HG03520 (cell line): ENCODE results near the gene ADGRG1.
"Not testable (repeated sequence)": the region's sequence is repeated elsewhere in the genome, so short reads cannot be mapped to it uniquely, and the experiment has no call there.

Source experiments
- ATAC-seq: cut with Tn5 transposase; IDR thresholded peaks from one replicate; pipeline ENCODE4 v1.9.1; 2021; ENCODE audit warnings: mild to moderate bottlenecking, moderate library complexity; ENCODE audit not compliant: unreplicated experiment

ADGRG1 gene

DNA sequence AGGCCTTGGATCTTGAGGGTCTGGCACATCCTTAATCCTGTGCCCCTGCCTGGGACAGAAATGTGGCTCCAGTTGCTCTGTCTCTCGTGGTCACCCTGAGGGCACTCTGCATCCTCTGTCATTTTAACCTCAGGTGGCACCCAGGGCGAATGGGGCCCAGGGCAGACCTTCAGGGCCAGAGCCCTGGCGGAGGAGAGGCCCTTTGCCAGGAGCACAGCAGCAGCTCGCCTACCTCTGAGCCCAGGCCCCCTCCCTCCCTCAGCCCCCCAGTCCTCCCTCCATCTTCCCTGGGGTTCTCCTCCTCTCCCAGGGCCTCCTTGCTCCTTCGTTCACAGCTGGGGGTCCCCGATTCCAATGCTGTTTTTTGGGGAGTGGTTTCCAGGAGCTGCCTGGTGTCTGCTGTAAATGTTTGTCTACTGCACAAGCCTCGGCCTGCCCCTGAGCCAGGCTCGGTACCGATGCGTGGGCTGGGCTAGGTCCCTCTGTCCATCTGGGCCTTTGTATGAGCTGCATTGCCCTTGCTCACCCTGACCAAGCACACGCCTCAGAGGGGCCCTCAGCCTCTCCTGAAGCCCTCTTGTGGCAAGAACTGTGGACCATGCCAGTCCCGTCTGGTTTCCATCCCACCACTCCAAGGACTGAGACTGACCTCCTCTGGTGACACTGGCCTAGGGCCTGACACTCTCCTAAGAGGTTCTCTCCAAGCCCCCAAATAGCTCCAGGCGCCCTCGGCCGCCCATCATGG is 35.7 kb downstream of the ADGRG1 start:
- ATAC-seq: no peak

DNA sequence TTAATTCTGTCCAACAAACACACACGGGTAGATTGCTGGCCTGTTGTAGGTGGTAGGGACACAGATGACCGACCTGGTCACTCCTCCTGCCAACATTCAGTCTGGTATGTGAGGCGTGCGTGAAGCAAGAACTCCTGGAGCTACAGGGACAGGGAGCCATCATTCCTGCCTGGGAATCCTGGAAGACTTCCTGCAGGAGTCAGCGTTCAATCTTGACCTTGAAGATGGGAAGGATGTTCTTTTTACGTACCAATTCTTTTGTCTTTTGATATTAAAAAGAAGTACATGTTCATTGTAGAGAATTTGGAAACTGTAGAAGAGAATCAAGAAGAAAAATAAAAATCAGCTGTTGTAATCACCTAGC is 36.2 kb downstream of the ADGRG1 start:
- ATAC-seq: no peak

DNA sequence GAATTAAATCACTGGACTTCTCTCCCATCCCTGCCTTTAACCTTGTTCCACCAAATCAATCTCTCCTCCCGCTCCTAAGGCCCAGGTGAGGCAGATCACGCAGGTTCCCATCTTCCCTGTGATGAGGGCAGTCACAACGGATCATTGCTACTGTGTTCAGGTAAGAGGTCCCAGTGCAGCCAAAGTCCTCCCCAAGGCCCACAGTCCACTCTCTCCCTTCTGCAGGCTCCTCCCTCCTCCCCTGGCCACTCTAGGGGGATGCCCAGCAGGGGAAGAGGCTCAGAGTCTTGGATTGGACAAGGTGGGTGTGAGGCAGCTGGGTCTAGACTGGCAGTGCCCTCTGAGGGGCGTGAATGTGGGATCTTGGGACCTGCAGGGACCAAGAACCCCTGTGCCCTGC is 37.1 kb downstream of the ADGRG1 start:
- no peak for ATAC-seq

DNA sequence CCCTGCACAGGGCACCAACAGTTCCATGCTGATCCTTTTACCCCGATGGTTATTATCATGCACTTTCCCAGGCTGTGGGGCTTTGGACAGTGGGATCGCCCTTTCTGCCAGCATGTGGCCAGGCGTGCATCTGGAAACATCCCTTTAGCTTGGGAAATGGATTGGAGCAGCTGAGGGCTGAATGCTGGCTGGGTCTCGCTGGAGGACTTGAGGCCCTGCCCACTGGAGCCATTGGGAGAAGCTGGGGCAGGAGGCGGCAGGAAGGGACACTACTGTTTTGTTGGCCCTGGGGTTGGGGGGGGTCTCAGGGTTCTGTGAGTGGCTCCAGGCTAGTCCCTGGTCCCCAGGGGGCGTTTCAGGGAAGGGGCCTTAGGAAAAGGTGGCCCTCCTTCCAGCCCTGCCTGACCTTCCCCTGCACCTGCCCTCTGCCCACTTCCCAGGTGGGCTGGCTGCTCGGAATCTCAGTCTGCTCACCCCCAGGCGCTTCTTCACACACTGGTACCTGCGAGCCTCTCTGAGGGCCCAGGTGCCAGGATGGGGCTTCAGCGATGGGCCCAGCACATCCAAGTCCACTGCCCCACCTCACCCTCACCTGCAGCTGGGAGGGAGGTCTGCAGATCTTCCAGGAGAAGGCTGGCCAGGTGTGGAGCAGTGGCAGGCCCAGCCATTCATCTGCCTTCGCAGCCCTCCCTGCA is 38.1 kb downstream of the ADGRG1 start:
- no peak for ATAC-seq

DNA sequence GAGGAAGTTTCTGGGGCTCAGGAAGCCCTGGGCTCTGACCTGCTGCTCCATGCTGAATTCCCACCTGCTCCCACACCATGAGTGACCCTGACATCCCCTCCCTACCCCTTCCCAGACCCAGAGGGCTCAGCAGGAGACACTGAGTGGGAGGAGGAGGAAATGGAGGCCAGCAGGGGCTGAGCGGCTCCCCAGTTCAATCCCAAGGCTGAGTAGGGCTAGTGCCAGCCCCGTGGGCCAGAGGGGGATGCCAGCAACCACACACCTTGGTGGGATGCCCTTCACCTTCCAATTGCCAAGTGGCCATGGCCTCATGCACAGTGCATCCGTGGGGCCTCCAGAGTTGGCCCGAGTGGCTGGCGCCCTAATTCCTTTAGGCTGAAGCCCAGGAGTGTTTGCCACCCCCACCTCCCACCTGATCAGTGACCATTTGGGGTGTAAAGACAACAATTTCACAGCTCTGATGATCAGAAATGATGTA is 38.7 kb downstream of the ADGRG1 start:
- ATAC-seq: no peak

DNA sequence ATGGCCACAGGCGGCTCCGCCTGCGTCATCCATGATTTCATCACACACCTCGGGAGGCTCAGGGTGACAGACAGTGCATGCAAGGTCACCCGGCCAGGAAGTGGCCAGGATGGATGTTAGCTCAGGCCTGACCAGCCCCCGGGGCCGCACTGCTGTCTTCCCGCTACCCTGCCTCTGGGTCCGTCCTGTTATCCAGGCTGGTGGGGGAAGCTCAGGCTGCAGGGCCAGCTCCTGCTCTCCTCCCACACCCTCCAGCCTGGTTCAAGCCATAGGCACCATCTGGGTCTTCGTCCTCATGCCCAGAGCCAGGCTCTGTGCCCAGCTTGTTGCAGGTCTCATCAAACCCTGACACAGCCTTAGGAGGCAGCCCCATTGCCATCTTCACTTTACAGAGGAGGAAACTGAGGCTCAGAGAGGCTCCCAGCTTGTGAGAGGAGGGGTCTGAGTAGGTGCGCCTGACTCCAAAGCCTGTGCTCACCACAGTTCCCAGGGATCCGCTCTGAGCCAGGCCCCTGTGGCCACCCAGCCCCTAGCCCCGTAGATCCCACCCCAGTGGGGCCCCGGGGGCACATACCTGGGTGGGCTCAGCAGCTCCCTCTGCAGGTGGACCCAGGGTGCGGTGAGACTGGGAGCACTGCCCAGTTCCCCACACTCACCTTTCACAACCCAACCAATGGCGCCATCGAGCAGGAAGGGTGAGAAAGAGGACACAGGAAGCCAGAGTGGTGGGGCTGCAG is 39.3 kb downstream of the ADGRG1 start:
- ATAC-seq: no peak

DNA sequence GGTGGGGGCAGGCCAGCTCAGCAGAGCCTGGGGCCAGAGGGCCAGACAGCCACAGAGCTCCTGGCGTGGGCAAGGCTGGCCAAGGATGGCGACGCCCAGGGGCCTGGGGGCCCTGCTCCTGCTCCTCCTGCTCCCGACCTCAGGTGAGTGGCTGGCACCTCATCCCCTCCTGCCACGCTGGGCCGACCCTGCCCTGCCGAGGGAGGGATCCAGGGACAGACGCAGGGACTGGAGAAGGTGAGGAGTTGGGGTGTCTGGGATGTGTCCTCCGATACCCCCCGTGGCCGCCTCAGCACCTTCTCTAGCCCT is 39.8 kb downstream of the ADGRG1 start, which contains the start of gene ADGRG3:
Gene ADGRG3 (plus strand): TSS at position 44 of the 309 bp plus-strand sequence. CDS start 42 bp downstream, at position 86.
- ATAC-seq: no peak

DNA sequence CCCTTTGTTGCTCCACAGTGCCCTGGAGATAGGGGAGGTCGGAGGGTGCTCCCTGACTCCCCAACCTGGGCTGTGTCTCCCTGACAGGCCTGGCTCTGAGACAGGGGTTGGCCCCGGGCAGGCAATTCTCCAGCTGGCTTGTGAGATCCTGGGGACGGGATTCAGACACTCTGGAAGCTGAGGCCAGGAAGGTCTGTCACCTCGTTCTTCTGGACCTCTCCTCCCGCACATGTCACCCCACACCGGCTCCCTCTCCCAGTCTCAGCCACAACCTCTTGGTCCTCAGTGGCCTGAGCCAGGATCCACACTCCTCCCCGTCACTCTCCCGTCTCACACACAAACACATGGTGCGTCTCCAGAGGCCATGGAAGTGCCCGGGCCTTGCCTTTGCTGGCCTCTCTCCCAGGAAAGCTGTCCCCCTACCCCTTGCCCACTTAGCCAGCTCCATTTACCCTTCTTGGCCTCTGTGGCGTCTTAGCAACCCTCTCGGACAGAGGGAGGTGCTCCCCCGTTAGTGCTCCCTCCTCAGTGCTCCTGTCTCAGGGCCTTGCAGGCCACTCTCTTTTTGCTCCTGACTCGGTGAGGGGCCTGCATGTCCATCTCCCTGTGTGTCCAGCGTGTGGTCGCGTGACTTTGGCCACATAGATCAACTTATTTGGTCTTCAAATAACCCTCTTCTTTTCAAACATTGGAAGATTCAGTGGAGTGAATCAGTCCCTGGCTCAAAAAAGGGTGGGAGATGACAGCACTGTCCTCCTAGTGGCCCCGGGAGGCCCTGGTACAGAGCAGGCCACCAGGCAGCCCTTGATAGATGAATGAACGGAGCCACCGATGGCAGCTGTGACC is 40.4 kb downstream of the ADGRG1 start:
- ATAC-seq: no peak

DNA sequence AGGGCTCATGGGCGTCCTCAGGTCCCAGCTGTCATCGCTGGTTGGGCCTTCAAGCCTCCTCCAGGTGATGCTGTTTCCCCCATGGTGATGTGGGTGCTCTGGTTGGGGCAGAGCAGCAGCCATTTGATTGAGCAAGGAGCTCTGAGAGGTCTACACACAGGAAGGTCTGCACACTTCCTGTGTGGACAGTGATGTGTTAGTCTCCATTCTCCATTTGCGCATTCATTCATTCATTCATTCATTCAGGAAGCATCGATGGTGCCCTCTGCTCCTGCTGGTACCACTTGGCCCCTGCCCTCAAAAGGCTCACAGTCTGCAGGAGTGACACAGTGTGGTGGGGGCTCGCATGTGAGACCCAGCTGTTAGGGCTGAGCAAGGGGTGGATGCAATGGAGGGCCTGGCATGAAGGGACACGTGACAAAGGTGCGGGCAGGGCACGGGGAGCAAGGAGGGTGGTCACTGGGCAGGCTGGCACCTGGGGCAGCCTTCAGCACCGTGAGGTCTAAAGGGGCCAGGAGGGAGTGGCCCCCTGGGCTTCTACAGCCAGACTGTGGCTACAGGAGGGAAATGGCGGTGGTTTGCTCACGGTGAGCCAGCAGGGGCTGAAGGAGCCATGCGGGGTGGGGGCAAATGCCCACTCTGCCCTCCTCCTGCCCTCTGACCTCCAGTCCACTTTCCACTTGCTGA is 41.2 kb downstream of the ADGRG1 start:
- no peak for ATAC-seq

DNA sequence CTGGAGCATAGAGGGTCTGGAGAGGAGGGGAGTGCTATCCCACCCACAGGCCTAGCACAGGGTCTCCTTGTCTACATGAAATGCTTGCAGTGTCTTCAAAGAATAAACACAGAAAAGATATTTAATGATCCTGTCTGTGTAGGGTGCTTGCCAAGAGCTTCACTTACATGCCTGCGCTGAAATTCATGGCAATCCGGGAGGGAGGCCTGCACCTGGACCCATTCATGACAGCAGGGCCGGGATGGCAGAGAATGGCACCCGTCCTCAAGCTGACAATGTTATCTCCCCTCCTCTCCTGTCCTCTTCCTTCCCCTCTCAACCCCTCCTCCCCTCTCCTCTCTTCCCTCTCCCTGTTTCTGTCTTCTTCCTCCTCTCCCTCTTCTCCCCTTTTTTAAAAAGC is 41.8 kb downstream of the ADGRG1 start:
- no peak for ATAC-seq

DNA sequence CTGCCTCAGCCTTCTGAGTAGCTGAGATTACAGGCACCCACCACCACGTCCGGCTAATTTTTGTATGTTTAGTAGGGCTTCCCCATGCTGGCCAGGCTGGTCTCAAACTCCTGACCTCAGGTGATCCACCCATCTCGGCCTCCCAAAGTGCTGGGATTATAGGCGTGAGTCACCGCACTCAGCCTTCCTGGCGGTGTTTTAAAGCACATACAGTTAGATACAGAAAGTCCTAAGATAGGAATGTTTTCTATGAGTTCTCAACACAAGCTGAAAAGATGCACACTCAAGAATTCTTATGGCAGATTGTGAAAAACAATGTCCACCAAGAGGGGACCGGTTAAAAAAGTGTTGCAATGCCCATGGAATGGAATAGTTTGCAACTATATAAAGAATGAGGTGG is 43.0 kb downstream of the ADGRG1 start:
- not testable (repeated sequence) for ATAC-seq

DNA sequence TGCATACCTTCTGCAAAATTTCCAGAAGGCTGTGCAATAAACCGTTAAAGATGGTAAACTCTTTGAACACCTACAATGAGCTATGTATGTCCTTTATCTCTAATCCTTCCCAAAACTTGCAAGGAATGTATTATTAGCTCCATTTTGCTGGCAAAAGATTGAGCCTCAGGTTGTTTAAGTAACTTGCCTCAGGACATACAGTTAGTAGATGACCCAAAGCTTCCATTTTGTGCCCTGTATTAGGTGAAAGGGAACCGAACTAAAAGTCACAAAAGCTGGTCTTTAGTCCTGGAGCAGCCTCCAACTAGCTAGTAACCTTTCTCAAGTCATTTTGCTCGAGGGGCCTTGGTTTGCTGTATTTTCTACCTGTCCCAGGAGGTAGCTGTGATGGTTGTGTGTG is 44.0 kb downstream of the ADGRG1 start:
- no peak for ATAC-seq

DNA sequence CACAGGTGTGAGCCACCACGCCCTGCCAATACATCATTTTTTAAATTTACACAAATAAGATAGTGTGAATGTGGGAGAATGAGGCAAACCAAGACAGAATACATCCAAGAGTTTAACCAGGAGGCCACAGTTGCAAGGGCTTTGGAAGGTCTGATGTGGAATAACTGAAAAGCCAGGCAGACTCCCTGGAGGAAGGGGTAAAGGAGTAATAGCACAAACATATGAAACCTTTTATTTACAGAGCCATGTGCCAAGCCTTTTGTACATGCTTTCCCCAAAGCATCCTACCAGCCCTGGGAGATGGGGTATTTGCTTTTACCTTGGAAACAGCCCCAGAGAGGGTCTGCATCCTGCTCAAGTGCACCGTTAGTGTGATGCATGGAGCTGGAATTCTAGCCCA is 44.4 kb downstream of the ADGRG1 start:
- ATAC-seq: no peak

DNA sequence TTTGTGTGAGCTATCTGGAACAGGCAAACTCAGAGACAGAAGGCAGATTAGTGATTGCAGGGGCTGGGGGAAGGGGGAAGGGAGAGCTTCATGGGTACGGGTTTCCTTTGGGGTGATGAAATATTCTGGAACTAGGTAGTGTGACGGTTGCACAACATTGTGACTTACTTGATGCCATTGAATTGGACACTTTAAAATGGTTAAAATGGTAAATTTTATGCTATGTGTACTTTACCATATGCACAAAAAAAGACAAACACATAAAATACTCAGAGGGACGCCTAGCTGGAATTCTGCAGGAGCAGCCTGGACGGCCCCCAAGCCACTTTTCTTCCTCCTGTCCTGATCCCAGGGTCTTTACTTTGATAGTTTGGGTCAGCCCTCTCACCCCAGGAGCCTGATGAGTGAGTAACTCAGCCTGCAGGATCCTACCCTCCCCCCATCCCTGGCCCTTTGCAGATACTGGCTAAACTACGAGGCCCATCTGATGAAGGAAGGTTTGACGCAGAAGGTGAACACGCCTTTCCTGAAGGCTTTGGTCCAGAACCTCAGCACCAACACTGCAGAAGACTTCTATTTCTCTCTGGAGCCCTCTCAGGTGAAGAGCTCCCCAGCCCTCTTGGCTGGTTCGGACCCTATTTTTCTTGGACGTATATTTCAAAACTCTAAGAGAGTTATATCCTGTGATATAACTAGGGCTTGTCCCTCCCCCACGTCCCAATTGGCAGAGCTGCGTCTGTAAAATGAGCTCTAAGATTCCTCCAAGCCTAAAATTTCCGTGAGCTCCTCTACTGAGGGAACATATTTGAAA is 47.5 kb downstream of the ADGRG1 start:
- no peak for ATAC-seq

DNA sequence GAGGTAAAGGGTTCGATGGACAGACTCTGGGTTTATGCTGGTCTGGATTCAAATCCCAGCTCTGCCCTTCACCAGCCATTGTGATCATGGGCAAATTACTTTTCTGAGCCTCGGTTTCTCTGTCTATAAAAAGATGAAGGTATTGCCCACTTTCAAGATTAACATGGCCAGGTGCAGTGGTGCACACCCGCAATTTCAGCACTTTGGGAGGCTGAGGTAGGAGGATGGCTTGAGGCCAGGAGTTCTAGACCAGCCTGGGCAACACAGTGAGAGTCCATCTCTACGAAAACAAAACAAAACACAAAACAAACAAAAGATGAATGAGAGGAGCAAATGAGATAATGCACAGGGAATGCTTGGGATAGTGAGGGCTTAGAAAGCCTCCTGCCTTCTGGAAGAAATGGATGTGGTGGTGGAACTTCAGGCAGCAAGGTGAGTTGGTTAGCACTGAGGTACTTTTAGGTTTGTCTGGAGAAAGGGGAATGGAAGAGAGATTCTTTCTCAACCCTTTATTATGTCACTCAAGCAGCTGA is 48.2 kb downstream of the ADGRG1 start:
- ATAC-seq: no peak

DNA sequence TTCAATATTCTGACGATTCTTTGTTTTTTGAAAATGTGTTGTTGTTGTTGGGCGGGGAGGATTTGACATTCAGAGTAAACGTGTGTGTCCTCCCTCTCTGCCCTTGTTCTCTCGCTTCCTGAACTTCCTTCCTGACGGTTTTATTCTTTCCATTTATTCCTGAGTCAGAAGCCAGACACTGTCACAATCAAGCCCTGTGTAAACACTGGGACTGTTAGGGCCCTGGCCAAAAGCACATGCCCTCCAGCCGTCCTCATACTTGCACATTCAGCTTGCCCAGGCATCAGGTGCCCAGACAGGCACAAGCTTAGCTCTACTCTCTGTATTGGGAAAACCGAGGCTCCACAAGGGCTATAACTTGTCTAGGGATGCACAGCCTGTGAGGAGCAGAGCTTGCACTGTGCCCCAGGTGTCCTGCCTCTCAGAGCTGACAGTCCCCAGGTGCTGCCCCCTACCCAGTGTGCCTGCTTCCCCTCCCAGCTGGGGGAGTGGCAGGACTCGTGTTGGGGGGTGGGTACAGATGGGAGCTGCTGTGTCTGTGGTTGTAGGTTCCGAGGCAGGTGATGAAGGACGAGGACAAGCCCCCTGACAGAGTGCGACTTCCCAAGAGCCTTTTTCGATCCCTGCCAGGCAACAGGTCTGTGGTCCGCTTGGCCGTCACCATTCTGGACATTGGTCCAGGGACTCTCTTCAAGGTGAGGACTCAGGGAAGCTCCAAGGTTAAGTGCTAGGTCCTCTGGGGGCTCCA is 49.4 kb downstream of the ADGRG1 start:
- no peak for ATAC-seq

DNA sequence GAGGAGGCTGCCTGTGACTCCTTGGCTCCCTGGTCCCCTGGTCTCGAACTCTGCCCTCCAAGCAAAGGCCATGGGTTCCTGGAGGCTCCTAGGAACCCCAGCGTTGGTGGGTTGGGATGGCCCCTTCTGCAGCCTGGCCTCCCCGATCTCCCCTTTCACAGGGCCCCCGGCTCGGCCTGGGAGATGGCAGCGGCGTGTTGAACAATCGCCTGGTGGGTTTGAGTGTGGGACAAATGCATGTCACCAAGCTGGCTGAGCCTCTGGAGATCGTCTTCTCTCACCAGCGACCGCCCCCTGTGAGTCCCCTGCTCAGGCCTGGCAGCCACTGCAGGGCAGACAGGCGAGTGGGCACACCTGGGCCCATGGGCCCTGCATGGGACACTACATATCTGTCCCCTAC is 50.6 kb downstream of the ADGRG1 start:
- ATAC-seq: no peak

DNA sequence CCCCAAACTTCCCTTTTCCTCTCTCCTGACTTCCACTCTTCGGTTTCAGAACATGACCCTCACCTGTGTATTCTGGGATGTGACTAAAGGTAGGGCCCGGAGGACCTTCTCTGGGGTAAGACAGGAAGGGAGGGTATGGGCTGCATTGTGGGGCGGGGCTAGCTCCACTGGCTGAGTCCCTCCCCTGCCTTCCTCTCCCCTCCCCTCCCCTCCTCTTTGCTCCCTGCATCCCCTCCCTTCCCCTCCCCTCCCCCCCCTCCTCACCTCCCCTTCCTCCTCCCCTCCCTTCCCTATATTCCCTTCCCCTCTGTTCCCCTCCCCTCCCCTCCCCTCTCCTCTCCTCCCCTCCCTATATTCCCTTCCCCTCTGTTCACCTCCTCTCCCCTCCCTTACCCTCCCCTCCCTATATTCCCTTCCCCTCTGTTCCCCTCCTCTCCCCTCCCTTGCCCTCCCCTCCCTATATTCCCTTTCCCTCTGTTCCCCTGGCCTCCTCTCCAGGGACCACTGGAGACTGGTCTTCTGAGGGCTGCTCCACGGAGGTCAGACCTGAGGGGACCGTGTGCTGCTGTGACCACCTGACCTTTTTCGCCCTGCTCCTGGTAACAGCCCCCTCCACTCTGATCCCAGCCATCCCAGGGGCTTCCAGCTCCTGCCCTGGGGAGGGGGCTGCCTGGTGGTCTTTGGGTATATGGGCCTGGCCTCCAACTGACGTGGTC is 51.5 kb downstream of the ADGRG1 start:
- ATAC-seq: no peak
